ENCODE measurements around the gene RBKS.

DNA sequence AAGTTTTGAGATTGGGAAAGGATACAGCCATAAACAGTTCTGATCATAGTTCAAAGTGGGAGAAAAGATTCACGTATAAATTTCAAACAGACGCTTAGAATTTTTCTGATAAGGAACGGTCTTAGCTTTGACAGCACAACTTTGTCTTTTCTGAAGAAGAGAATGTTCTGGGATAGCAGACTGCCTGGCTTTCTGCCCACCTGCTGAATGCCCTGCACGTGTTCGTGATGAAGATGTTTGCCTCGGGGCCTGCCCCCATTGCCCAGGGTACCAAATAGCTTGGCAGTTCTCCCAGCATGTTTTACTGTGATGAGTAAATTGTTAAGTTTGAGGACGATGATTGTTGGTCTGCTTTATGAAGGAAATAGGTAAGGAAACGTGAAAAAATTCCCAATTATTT is 114.1 kb downstream of the RBKS start:
- no peak for TF ChIP-seq CHD1 (IDR thresholded peaks at IDR 0.05; ENCODE audit: low read depth, low read length)
- TF ChIP-seq KDM1A (IDR thresholded peaks at IDR 0.05; ENCODE audit: borderline replicate concordance, low read length) = no peak
- no peak for TF ChIP-seq ZNF274 (IDR thresholded peaks at IDR 0.05; ENCODE audit: borderline replicate concordance, extremely low read depth, low read length)
- TF ChIP-seq EP300 (IDR thresholded peaks at IDR 0.05; ENCODE audit: borderline replicate concordance in 1 of 2, low read depth in 2 of 2, low read length in 2 of 2) = no peak
- TF ChIP-seq, protein P1, sequence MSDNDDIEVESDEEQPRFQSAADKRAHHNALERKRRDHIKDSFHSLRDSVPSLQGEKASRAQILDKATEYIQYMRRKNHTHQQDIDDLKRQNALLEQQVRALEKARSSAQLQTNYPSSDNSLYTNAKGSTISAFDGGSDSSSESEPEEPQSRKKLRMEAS (IDR thresholded peaks at IDR 0.05) = no peak
- TF ChIP-seq, protein P2, sequence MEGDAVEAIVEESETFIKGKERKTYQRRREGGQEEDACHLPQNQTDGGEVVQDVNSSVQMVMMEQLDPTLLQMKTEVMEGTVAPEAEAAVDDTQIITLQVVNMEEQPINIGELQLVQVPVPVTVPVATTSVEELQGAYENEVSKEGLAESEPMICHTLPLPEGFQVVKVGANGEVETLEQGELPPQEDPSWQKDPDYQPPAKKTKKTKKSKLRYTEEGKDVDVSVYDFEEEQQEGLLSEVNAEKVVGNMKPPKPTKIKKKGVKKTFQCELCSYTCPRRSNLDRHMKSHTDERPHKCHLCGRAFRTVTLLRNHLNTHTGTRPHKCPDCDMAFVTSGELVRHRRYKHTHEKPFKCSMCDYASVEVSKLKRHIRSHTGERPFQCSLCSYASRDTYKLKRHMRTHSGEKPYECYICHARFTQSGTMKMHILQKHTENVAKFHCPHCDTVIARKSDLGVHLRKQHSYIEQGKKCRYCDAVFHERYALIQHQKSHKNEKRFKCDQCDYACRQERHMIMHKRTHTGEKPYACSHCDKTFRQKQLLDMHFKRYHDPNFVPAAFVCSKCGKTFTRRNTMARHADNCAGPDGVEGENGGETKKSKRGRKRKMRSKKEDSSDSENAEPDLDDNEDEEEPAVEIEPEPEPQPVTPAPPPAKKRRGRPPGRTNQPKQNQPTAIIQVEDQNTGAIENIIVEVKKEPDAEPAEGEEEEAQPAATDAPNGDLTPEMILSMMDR (IDR thresholded peaks at IDR 0.05; ENCODE audit: control extremely low read depth in 1 of 3, insufficient read depth in 1 of 3, low read depth in 1 of 3, low read length in 3 of 3) = no peak
- TF ChIP-seq POLR2A (IDR thresholded peaks at IDR 0.05; ENCODE audit: control extremely low read depth in 1 of 2, low read depth in 2 of 2, low read length in 2 of 2) = no peak
- no peak for TF ChIP-seq CEBPB (IDR thresholded peaks at IDR 0.05; ENCODE audit: low read depth, low read length)
- no peak for TF ChIP-seq JUN (IDR thresholded peaks at IDR 0.05; ENCODE audit: low read depth, low read length)

Measured in H1 (cell line).